Activated CD4-positive, alpha-beta T cell treated with anti-CD3 and anti-CD28 coated beads for 1 hour (primary cell): Measurements from ENCODE around the gene PSEN1.

Experiments
- DNase-seq: peaks from one replicate; pipeline ENCODE4 v3.0.0-alpha.2; 2020

The PSEN1 gene

GRCh38 chr14:73241481-73242165 lies 105.3 kb downstream of the PSEN1 start:
- no peak for DNase-seq

- no peak for DNase-seq
Measured at GRCh38 chr14:73242357-73242901, 106.1 kb downstream of the PSEN1 start.

DNA sequence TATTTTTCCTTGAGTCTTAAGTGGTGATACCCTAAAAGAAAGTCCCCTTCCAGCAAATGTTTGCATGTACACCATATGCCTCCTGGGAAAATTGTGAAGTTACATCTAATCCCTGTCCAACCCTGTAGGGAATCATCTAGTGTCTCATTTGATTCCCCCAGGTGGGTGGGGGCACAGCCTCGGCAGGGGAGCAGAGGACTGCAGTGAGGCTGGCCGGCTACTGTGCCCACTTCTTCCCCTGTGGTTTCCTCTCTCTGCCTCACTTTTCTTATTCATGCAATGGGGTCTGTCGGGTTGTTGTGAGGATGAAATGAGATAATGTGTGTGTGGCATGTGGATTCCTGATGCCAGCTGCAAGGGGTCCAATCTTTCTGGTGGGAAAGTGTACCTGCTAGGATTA lies 107.0 kb downstream of the PSEN1 start:
- no peak for DNase-seq

DNA sequence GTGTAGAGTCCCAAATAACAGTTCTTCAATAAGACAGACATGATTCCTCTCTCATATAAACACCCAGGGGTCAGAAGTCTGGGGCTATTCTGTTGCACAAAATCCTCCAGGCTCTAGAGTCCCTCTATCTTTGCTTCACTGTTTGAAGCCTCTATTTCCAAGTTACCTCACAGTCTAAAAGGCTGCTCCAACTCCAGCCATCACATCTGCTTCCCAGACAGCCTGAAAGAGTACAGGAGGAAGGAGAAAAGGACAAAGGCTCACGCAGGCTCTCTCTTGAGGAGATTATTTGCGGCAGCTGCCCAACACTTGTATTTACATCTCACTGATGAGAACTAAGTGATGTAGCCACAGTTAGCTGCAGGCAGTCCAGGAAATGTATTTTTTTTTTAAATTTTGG lies 107.4 kb downstream of the PSEN1 start:
- DNase-seq, result no peak

GRCh38 chr14:73244541-73245290 lies 108.4 kb downstream of the PSEN1 start:
- DNase-seq, result no peak

- peak; percentile 16 for DNase-seq
Measured at GRCh38 chr14:73245480-73246325, 109.4 kb downstream of the PSEN1 start.

- DNase-seq, result no peak
Measured at GRCh38 chr14:73246387-73247150, 110.3 kb downstream of the PSEN1 start.

DNA sequence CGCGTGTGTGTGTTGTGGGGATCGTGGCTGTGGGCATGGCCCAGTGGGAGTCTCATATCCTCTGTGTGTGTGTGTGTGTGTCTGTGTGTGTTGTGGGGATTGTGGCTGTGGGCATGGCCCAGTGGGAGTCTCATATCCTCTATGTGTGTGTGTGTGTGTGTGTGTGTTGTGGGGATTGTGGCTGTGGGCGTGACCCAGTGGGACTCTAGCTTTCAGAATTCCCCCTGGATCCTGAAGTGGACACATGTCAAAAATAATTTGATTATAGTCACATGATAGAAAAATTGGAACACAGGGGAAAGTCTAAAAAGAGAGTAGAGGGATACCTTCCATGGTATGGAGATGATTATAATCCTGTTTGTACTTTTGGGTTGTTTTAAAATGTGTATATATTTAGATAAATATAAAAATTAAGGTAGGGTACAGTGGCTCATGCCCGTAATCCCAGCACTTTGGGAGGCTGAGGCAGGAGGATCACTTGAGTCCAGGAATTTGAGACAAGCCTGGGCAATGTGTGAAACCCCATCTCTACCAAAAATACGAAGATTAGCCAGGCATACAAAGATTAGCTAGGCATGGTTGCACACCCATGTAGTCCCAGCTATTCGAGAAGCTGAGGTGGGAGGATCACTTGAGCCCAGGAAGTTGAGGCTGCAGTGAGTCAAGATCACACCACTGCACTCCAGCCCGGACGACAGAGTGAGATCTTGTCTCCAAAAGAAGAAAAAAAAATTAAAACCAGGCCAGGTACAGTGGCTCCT lies 112.0 kb downstream of the PSEN1 start:
- DNase-seq, result no peak

DNA sequence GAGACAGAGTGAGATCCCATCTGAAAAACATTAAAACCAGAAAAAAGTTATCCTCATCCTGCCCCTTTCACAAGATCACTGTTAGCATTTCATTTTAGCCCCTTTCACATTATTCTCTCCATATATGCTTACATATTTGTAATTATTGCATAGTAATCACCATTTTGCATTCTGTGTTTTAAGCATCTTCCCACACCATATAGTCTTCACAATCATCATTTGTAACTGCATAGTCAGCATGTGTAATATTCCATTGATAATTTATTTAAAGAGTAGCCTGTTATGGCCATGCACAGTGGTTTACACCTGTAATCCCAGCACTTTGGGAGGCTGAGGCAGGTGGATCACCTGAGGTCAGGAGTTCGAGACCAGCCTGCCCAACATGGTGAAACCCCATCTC lies 112.8 kb downstream of the PSEN1 start:
- DNase-seq, result no peak

DNA sequence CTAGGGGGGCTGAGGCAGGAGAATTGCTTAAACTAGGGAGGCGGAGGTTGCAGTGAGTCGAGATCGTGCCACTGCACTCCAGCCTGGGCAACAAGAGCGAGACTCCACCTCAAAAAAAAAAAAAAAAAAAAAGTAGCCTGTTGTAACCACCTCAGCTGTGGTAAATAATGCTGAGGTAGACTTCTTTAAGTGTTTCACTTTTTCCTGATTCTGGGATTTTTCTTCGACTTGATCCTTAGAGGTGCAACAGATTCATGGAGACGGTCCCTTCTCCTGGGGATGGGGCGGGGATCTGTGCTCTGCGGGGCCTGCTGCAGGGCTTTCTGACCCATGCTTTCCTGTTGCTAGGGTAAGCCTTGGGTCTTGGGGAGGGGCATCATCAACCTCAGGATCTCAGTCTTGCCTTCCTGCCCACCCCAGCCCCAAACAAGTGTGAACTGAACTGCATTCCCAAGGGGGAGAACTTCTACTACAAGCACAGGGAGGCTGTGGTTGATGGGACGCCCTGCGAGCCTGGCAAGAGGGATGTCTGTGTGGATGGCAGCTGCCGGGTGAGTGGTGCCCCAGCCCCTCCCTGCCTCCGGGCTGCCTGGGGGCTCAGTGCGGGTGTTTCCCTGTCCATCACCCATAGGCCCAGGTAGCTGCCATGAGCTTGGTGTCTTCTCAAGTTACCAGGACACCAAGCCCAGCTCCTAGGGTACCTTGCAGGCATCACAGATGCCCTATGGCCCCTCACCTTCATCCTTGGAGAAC lies 113.4 kb downstream of the PSEN1 start:
- DNase-seq, result no peak

DNA sequence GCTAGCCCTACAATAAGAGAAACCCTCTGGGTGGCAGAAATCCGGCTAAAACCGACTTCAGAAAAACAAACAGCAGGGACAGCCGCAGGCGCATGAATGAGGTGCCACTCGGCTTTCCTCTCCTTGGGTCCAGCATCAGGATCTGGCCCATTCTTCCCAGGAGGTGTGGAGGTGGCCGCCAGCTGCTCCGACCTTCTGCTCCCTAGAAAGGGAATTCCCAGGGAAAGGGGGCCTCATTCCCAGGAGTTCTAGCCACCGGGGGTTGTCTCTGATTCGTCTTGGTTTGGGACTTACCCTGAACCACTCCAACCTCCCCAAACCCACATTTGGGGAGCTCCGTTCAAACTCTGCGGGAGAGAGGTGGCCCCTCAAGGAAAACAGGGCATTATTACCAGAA lies 114.0 kb downstream of the PSEN1 start:
- DNase-seq, result no peak

GRCh38 chr14:73250781-73251500 lies 114.6 kb downstream of the PSEN1 start:
- DNase-seq, result no peak

GRCh38 chr14:73251516-73252215 lies 115.4 kb downstream of the PSEN1 start:
- no peak for DNase-seq

- DNase-seq, result no peak
Measured at GRCh38 chr14:73252491-73253322, 116.4 kb downstream of the PSEN1 start.

DNA sequence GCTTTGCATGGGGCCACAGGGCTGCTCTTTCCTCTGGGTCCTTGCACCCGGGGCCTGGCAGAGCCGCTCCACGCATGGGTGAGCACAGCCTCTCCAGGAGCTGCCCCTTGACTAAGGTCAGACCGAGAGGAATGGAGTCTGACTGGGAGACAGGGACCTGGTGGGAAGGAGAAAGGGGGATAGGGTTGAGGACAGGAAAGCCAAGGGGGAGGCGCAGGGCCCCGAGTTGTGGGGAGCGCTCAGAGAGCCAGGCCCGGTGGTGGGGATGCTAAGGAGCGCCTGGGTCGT lies 117.0 kb downstream of the PSEN1 start:
- no peak for DNase-seq

- no peak for DNase-seq
Measured at GRCh38 chr14:73253721-73254120, 117.4 kb downstream of the PSEN1 start.

- DNase-seq, result no peak
Measured at GRCh38 chr14:73254247-73255004, 118.1 kb downstream of the PSEN1 start.

DNA sequence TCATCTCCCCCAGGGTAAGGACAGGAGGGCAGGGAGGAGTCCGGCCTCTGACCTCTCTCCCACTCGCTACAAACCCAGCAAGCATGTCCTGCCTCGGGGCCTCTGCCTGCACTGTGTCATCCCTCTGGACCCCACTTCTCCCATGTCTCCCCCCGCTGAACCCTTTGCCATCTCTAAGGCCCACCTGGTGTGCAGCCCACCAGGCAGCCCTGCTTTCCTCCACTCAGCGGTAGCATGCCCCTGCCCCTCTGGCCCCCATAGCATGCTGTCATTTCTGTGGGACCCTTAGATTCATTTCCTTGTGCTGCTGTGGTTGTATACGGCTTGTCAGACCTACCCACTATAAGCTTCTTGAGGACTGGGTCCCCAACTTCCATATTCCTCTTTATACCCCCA lies 118.7 kb downstream of the PSEN1 start:
- DNase-seq, result no peak
